GM12878 (cell line): ENCODE data around the gene JPH4.

Experiments
- CTCF ChIP-seq, 3 experiments: IDR thresholded peaks in 2 of 3; conservative IDR thresholded peaks in 1 of 3; 2 replicates each; pipeline ENCODE4 v1.5.1; 2011; ENCODE audit warnings: low read depth in 3 of 3, low read length in 3 of 3, mild to moderate bottlenecking in 3 of 3, control low read depth in 2 of 3, moderate library complexity in 2 of 3, inconsistent platforms in 1 of 3, mixed read lengths in 1 of 3; ENCODE audit not compliant: control insufficient read depth in 2 of 3, insufficient read depth in 1 of 3; ENCODE audit errors: extremely low read depth in 1 of 3
- EZH2 ChIP-seq: IDR thresholded peaks from 2 replicates; pipeline ENCODE4 v1.6.1; 2012; ENCODE audit warnings: low read depth, mild to moderate bottlenecking, control low read depth, inconsistent platforms, low read length, borderline replicate concordance; ENCODE audit not compliant: control insufficient read depth
- NRF1 ChIP-seq: conservative IDR thresholded peaks from 2 replicates; pipeline ENCODE4 v1.6.1; 2011; ENCODE audit warnings: mild to moderate bottlenecking, low read depth, low read length, improper control_type of control experiment
- POLR2A ChIP-seq: IDR thresholded peaks from 2 replicates; pipeline ENCODE4 v1.6.1; 2011; ENCODE audit warnings: low read depth, mild to moderate bottlenecking, low read length
- POLR2AphosphoS5 ChIP-seq: IDR thresholded peaks from 2 replicates; pipeline ENCODE4 v1.6.1; 2011; ENCODE audit warnings: mild to moderate bottlenecking, low read length, inconsistent platforms
- RAD21 ChIP-seq: IDR thresholded peaks from 2 replicates; pipeline ENCODE4 v1.6.1; 2011; ENCODE audit warnings: mild to moderate bottlenecking, low read depth, low read length, moderate library complexity; ENCODE audit not compliant: insufficient read depth
- SREBF2 ChIP-seq: IDR thresholded peaks from 2 replicates; pipeline ENCODE4 v1.6.1; 2012; ENCODE audit warnings: mild to moderate bottlenecking, low read length
- SUPT20H ChIP-seq: IDR thresholded peaks from 2 replicates; pipeline ENCODE4 v1.6.1; 2011; ENCODE audit warnings: low read depth, mild to moderate bottlenecking, low read length, moderate library complexity, borderline replicate concordance; ENCODE audit not compliant: control insufficient read depth
- TBL1XR1 ChIP-seq: IDR thresholded peaks from 2 replicates; pipeline ENCODE4 v1.6.1; 2012; ENCODE audit warnings: low read depth, low read length, improper control_type of control experiment
- ZBTB40 ChIP-seq: fragments of 450-650 bp; IDR thresholded peaks from 2 replicates; pipeline ENCODE4 v1.6.1; 2016; ENCODE audit warnings: mild to moderate bottlenecking, moderate library complexity, borderline replicate concordance
- ZNF384 ChIP-seq: IDR thresholded peaks from 2 replicates; pipeline ENCODE4 v1.6.1; 2012; ENCODE audit warnings: low read depth, mild to moderate bottlenecking, low read length, improper control_type of control experiment, borderline replicate concordance

GRCh38 chr14:23580948-23581281 is 2.3 kb upstream of the JPH4 start:
- no peak for TF ChIP-seq ZNF384
- no peak for TF ChIP-seq RAD21
- TF ChIP-seq CTCF (IDR thresholded peaks at IDR 0.05 in 2 of 3, conservative IDR thresholded peaks at IDR 0.05 in 1 of 3; ENCODE audit: control insufficient read depth in 2 of 3, extremely low read depth in 1 of 3, insufficient read depth in 1 of 3, low read depth in 3 of 3, low read length in 3 of 3): no peak
- no peak for TF ChIP-seq POLR2AphosphoS5
- TF ChIP-seq EZH2: no peak
- TF ChIP-seq SREBF2: no peak
- no peak for TF ChIP-seq TBL1XR1
- TF ChIP-seq SUPT20H: no peak
- no peak for TF ChIP-seq POLR2A
- no peak for TF ChIP-seq NRF1
- no peak for TF ChIP-seq ZBTB40
